ENCODE data around the gene NRP2. TPM values are rescaled to one million over a fixed set of nuclear protein-coding genes. Genes with fewer than 3 reads are reported as not detected.

Gene NRP2
- total and polyA plus RNA-seq, 2 experiments from 2014 or later = 61.0 to 79.2 TPM

- no peaks in the 10 kb centered on the region for H3K9me3 ChIP-seq (ENCODE audit: low read depth)
- peaks cover 37% of the 10 kb centered on the region for H3K4me1 ChIP-seq (ENCODE audit: insufficient read depth)
- no peak overlapping the region for H2AFZ ChIP-seq
- no peak for TF ChIP-seq EZH2 (IDR thresholded peaks at IDR 0.05; ENCODE audit: borderline replicate concordance)
- H3K36me3 ChIP-seq (replicated peaks; ENCODE audit: insufficient read depth, low read depth) = no peaks in the 10 kb centered on the region
- DNase-seq (ENCODE audit: low spot score) = no peak
- no peak overlapping the region for H3K27ac ChIP-seq
- 87% methylated on average over 8 of the region's 8 CpGs for WGBS (ENCODE audit: low lambda C conversion rate, missing lambda C conversion rate)
- no peaks in the 10 kb centered on the region for H3K79me2 ChIP-seq
- no peaks in the 10 kb centered on the region for H3K9me2 ChIP-seq (replicated peaks; ENCODE audit: insufficient read depth)
- H3K4me2 ChIP-seq = no peak overlapping the region
- H3K27me3 ChIP-seq = no peaks in the 10 kb centered on the region
- H4K20me1 ChIP-seq (ENCODE audit: insufficient read depth, poor library complexity, severe bottlenecking) = no peaks in the 10 kb centered on the region
- no peak overlapping the region for H3K4me3 ChIP-seq
Observed at GRCh38 chr2:205765151-205765550, 82.8 kb downstream of the NRP2 start.

- H3K79me2 ChIP-seq = no peaks in the 10 kb centered on the region
- peak overlapping the region; percentile 35 for H3K27ac ChIP-seq
- no peak overlapping the region for H3K4me3 ChIP-seq
- TF ChIP-seq CTCF (IDR thresholded peaks at IDR 0.05; ENCODE audit: poor library complexity) (peak; percentile 95), EZH2phosphoT487 (IDR thresholded peaks at IDR 0.05; ENCODE audit: low read depth, severe bottlenecking, unreplicated experiment) (no peak), EZH2 (IDR thresholded peaks at IDR 0.05; ENCODE audit: borderline replicate concordance) (no peak)
- H4K20me1 ChIP-seq (ENCODE audit: insufficient read depth, poor library complexity, severe bottlenecking) = no peaks in the 10 kb centered on the region
- peaks cover 53% of the 10 kb centered on the region for H3K4me1 ChIP-seq (ENCODE audit: insufficient read depth)
- 25% methylated on average over 9 of the region's 9 CpGs for WGBS (ENCODE audit: low lambda C conversion rate, missing lambda C conversion rate)
- H3K36me3 ChIP-seq (replicated peaks; ENCODE audit: insufficient read depth, low read depth) = no peaks in the 10 kb centered on the region
- no peak overlapping the region for H2AFZ ChIP-seq
- DNase-seq (ENCODE audit: low spot score) = peak; percentile 82
- no peaks in the 10 kb centered on the region for H3K27me3 ChIP-seq
- no peak overlapping the region for H3K4me2 ChIP-seq
- no peaks in the 10 kb centered on the region for H3K9me3 ChIP-seq (ENCODE audit: low read depth)
- H3K9me2 ChIP-seq (replicated peaks; ENCODE audit: insufficient read depth) = no peaks in the 10 kb centered on the region
Observed at GRCh38 chr2:205766779-205767359, 84.6 kb downstream of the NRP2 start.

- H3K4me1 ChIP-seq (ENCODE audit: insufficient read depth) = peaks cover 55% of the 10 kb centered on the region
- H3K4me2 ChIP-seq = no peak overlapping the region
- no peaks in the 10 kb centered on the region for H3K9me3 ChIP-seq (ENCODE audit: low read depth)
- no peaks in the 10 kb centered on the region for H3K27me3 ChIP-seq
- no peak overlapping the region for H3K4me3 ChIP-seq
- H3K36me3 ChIP-seq (replicated peaks; ENCODE audit: insufficient read depth, low read depth) = no peaks in the 10 kb centered on the region
- no peak overlapping the region for H2AFZ ChIP-seq
- no peaks in the 10 kb centered on the region for H4K20me1 ChIP-seq (ENCODE audit: insufficient read depth, poor library complexity, severe bottlenecking)
- H3K79me2 ChIP-seq = no peaks in the 10 kb centered on the region
- peak overlapping the region; percentile 94 for H3K27ac ChIP-seq
- DNase-seq (ENCODE audit: low spot score) = no peak
- 78% methylated on average over 5 of the region's 5 CpGs for WGBS (ENCODE audit: low lambda C conversion rate, missing lambda C conversion rate)
- TF ChIP-seq EZH2 (IDR thresholded peaks at IDR 0.05; ENCODE audit: borderline replicate concordance) = no peak
- TF ChIP-seq CTCF (IDR thresholded peaks at IDR 0.05; ENCODE audit: poor library complexity) = no peak
- no peak for TF ChIP-seq EZH2phosphoT487 (IDR thresholded peaks at IDR 0.05; ENCODE audit: low read depth, severe bottlenecking, unreplicated experiment)
- H3K9me2 ChIP-seq (replicated peaks; ENCODE audit: insufficient read depth) = no peaks in the 10 kb centered on the region
Observed at GRCh38 chr2:205767617-205768016, 85.3 kb downstream of the NRP2 start.

- Histone ChIP-seq H3K4me3 (no peak overlapping the region), H3K27me3 (no peaks in the 10 kb centered on the region), H3K79me2 (no peaks in the 10 kb centered on the region), H3K9me3 (ENCODE audit: low read depth) (no peaks in the 10 kb centered on the region), H2AFZ (no peak overlapping the region), H3K27ac (peak overlapping the region; percentile 94), H3K4me1 (ENCODE audit: insufficient read depth) (peaks cover 54% of the 10 kb centered on the region), H3K9me2 (replicated peaks; ENCODE audit: insufficient read depth) (no peaks in the 10 kb centered on the region), H3K4me2 (peak overlapping the region; percentile 20), H4K20me1 (ENCODE audit: insufficient read depth, poor library complexity, severe bottlenecking) (no peaks in the 10 kb centered on the region), H3K36me3 (replicated peaks; ENCODE audit: insufficient read depth, low read depth) (no peaks in the 10 kb centered on the region)
- 67% methylated on average over 7 of the region's 7 CpGs for WGBS (ENCODE audit: low lambda C conversion rate, missing lambda C conversion rate)
- no peak for DNase-seq (ENCODE audit: low spot score)
- no peak for TF ChIP-seq CTCF (IDR thresholded peaks at IDR 0.05; ENCODE audit: poor library complexity)
- no peak for TF ChIP-seq EZH2 (IDR thresholded peaks at IDR 0.05; ENCODE audit: borderline replicate concordance)
- no peak for TF ChIP-seq EZH2phosphoT487 (IDR thresholded peaks at IDR 0.05; ENCODE audit: low read depth, severe bottlenecking, unreplicated experiment)
Observed at GRCh38 chr2:205768341-205768740, 86.0 kb downstream of the NRP2 start.
